C1 segment of cervical spinal cord (tissue), 14 donors: ENCODE data around the gene PAK3.

Experiments
- DNase-seq, 14 donors: peaks; one replicate each; lab custom pipeline; 2025; lab: John Stamatoyannopoulos, UW

Gene PAK3

GRCh38 chrX:111095974-111096895 is at the start of gene PAK3:
TSS of gene PAK3 (plus strand) at chrX:111096191. CDS start at chrX:111123104, 26,913 bp downstream.
- no peak for DNase-seq

GRCh38 chrX:111047575-111047974 is 48.4 kb upstream of the PAK3 start:
- DNase-seq, result no peak

- DNase-seq, result no peak
Observed at GRCh38 chrX:111052478-111052877, 43.5 kb upstream of the PAK3 start.

GRCh38 chrX:111071542-111072277 is 24.3 kb upstream of the PAK3 start:
- no peak for DNase-seq

GRCh38 chrX:111083081-111083480 is 12.9 kb upstream of the PAK3 start:
- DNase-seq, result no peak

GRCh38 chrX:111086591-111087006 is 9.4 kb upstream of the PAK3 start:
- no peak for DNase-seq

- DNase-seq, result no peak
Observed at GRCh38 chrX:111088628-111089027, 7.4 kb upstream of the PAK3 start.

- no peak for DNase-seq
Observed at GRCh38 chrX:111090458-111090857, 5.5 kb upstream of the PAK3 start.

GRCh38 chrX:111098874-111099273 is 2.9 kb downstream of the PAK3 start:
- peak in 3 of 14 donors; percentile 1 to 6 (median 1) for DNase-seq

GRCh38 chrX:111100191-111100590 is 4.2 kb downstream of the PAK3 start:
- DNase-seq, result no peak

GRCh38 chrX:111101580-111101979 is 5.6 kb downstream of the PAK3 start:
- no peak for DNase-seq

- DNase-seq, result no peak
Observed at GRCh38 chrX:111102636-111103035, 6.6 kb downstream of the PAK3 start.

GRCh38 chrX:111103246-111103645 is 7.3 kb downstream of the PAK3 start:
- DNase-seq, result no peak

GRCh38 chrX:111110098-111110775 is 14.2 kb downstream of the PAK3 start:
- DNase-seq, result no peak

- DNase-seq, result no peak
Observed at GRCh38 chrX:111114806-111115205, 18.8 kb downstream of the PAK3 start.

- DNase-seq, result no peak
Observed at GRCh38 chrX:111116666-111117065, 20.7 kb downstream of the PAK3 start.

GRCh38 chrX:111119341-111119740 is 23.4 kb downstream of the PAK3 start:
- no peak for DNase-seq

GRCh38 chrX:111123125-111123524 is 27.1 kb downstream of the PAK3 start:
- DNase-seq, result no peak

- no peak for DNase-seq
Observed at GRCh38 chrX:111123606-111124179, 27.7 kb downstream of the PAK3 start.

GRCh38 chrX:111124418-111124817 is 28.4 kb downstream of the PAK3 start:
- DNase-seq, result no peak

GRCh38 chrX:111127038-111127437 is 31.0 kb downstream of the PAK3 start:
- DNase-seq, result no peak

- DNase-seq, result no peak
Observed at GRCh38 chrX:111129921-111130320, 33.9 kb downstream of the PAK3 start.
